Measurements from ENCODE around the gene SELENOS.

SELENOS gene

DNA sequence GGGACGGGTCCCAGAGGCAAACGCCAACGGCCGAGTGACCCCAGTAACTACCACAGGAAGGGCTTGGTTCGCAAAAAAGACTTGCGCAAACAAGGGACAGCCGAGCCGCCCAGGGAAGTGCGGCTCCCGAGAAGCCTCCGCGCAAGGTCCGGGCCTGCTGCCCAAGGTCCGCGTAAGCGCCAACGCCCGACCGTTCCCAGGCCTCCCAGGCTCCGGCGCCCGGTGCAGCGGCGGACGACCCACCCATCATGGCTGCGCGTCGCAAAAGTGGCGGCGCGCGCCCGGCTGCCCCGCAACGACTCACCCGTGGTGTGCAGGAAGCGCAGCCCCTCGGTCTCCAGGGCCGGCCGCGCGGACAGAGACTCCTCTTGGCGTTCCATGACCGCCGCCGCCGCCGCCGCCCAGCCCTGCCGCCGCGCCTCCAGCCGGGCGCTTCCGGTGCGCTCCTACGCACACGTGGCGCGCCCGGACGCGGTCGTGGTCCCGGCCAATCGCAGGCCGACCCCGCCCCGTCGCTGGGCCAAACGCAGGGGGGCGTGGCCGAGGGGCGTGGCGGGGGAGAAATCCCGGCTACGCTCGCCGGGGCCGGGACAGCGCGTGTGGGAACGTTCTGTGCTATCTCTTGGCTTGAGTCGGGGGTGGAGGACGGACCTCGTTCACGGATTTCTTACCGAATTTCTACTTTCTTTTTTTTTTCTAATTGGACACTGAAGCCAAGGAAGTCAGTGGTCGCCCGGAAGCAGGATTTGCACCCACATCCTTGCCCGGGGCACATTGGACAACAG, at the start of gene SELENOS:
Gene SELENOS, minus strand, starts transcription at position 448 of the 785 bp plus-strand sequence. Its CDS starts 68 bp downstream, at position 380.
- peak; percentile 89 for DNase-seq

- no peak for DNase-seq
These were observed 49.3 kb upstream of the SELENOS start for GRCh38 chr15:101326462-101327146.

- DNase-seq, result no peak
These were observed 48.7 kb upstream of the SELENOS start for GRCh38 chr15:101326026-101326315.

DNA sequence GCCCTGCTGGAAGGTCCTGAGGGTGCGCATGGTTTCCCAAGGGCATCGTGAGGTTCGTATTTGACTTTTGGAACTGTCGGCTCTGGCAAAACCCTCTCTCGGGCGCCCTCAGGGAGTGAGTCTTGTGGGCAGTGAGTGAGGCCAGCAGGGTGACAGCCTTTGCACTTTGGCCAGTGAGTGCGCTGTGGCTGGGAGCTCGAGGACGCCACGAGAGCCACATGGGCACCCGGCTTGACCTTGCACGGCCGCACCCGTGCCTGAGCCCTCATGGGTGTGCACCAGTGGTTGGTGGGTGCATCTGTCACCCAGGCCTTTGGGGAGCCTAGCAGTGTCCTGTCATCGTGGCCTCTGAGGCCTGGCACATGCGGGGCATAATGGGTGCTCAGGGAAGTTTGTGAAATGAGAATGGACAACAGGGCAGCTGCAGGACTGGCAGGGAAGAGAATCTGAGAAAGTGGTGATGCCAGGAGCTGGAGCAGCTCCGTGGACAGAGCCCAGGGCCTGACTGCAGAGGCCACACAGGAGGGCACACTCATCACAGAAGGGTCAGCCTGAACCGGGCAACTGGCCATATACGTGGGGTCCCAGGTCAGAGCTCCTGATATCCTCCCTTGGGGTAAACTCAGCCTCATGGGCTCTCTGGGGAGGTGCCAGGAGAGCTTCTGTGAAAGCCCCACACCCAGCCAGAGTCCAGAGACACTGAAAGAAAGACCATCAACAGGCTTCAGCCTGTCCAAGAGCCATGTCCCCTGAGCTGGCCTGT, 48.2 kb upstream of the SELENOS start:
- no peak for DNase-seq

GRCh38 chr15:101324524-101325177, 47.4 kb upstream of the SELENOS start:
- no peak for DNase-seq

DNA sequence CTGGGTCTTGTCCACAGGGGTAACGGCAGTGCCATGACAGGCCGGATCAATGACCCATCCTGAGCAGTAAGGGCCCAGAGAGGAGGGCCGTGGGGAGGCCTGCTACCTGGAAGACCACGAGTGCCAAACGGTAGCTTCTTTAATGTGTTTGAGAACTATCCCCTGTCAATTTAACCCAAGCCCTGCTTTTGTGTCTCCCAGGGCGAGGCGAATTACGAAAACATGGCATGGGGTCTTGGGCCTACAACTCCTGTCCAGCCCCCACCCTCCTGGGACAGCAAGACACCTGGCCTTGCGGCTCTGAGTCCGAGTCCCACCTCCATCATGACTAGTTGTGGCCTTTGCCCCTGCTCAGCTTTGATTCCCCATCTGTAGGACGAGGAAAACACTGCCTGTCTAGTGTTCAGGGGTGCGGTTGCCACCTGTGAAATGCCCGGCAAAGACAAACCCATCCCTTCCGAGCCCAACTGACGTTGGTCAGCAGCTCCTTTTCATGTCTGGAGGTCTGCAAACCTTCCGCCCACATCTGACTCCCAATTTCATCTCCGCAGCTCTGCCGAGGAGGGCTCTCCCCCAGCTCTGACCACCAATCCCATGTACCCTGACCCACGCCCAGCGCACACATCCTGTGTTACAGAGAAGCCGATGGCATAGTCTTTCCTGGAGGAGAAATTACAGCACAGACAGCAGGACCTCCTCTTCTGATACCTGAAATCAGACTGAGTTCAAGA, 46.7 kb upstream of the SELENOS start:
- no peak for DNase-seq

GRCh38 chr15:101322854-101323477, 45.7 kb upstream of the SELENOS start:
- DNase-seq, result no peak

GRCh38 chr15:101322016-101322695, 44.9 kb upstream of the SELENOS start:
- no peak for DNase-seq

DNA sequence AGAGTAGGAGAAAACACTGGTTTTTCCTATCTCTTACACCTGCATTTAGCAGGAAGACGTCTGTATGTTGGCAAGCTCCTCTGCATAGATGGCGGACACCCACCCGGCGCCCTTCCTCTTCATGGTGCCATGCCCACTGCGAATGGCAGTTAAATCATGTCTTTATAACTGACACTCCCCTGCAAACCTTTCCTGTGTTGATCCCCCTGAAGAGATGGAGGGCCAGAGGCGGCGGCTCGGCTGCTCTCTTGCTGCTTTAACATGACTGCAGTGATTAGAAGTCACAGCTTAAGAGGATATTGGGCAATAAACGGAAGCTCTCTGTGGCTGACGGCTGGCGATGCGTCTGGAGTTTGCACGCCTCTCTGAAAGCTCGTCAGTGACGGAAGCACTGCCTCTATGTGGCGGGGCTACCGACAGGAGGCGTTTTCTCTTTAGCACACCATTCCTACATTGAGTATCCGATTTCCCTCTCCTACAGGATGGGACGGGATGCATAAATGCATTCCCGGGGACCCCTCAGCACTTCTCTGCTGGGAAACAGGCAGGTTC, 43.3 kb upstream of the SELENOS start:
- DNase-seq, result no peak

DNA sequence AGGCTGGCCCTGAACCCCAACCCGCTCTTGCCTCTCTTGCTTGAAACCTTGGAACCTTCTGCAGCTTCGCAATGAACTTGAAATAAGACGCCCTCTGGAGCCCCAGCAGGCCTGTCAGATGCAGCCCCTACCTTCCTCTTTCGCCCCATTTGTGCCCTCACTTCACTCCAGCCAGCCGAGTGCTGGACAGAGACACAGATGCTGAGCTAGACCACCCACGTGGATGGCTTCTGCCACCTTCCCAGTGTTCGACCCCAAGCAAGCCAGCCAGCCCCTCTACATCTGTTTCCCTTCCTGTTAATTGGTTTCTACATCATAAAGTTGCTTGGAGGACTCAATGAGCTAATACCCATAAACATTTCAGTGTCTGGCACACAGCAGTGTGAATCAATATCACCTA, 41.6 kb upstream of the SELENOS start:
- DNase-seq, result no peak

- no peak for DNase-seq
These were observed 41.0 kb upstream of the SELENOS start for GRCh38 chr15:101318147-101318819.

GRCh38 chr15:101317336-101317872, 40.1 kb upstream of the SELENOS start:
- DNase-seq, result no peak

DNA sequence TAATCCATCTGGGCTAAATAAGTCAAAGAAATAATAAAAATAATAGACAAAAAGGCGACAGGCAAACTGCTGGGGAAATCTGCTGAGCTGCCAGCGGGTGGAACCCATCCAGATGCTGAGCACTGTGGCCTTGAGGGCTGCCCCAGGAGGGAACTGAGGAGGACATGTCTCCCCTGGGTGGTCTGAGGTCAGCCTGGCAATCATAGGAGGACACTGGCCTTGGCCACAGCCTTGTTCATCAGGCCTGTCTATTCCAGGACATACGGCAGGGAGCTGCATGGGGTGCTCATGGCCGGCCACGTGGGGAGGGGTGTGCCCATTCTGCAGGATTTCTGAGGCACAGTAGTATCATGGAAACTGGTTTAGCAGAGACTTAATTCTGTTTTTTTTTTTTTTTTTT, 39.2 kb upstream of the SELENOS start:
- DNase-seq, result no peak

GRCh38 chr15:101315736-101316135, 38.5 kb upstream of the SELENOS start:
- DNase-seq, result no peak

DNA sequence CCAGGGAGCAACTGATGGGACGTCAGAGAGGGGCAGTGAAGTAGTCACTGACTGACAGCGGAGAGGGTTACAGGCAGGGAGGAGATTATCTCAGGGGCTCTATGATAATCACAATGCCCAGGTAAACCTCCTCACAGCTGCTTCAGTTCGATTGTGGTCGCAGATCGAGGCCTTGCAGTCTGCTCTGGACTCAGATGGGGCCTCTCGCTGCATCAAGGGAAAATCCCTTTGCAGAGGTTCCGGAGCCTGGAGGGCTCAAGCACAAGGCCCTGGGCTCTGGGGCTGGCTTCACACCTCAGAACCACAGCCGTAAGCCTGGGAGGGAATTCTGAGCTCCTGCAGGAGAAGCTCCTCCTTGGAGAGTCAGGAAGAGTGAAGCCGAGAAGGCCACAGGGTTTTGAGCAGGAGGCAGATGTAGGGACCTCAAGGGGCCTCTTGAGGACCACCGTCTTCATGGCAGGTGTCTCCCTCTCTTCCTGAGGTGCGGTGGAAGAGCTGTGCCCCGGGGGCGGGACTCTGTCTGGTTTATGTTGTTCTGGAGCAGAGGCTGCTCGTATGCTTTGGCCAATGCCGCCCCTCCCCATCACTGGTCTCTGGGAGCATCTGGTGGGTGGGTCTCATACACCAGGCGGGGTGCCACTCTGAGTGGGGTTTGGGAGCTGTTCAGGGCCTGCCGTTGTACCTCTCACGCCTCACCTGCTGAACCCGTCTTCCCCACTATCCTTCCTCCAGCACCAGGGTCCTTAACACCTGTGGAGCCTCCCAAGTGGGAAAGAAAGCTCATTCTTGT, 37.2 kb upstream of the SELENOS start:
- DNase-seq, result no peak

DNA sequence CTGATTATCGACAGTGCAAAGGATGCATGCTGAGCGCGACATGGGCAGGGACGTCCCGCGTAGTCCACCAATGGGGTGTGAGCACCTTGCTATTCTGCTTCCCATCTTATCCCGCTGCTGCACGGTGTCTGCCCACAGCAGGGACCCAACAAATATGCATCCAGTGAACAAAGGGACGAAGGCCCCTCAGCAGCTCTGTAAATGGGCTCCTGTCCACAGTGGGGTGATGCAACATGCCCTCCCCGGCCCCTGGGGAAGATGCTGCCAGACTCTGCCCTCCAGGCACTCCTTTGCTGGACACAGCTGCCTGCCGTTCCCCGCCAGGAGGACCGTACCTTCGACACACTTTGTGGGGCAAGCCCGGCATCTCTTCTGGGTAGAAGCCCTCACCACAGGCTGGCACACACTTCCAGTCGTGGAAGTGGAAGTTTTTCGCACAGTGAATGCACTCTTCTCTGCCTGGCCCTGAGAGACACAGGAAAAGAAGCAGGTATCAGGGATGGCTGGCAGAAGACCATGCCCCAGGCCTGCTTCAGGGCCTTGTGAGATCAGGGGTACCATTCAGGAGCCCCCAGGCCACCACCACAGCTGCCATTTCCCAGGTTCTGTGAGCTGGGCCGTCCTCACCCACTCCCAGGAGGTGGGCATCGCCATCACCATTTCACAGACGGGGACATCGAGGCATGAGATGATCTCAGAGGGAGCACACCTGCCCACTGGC, 35.9 kb upstream of the SELENOS start:
- no peak for DNase-seq

DNA sequence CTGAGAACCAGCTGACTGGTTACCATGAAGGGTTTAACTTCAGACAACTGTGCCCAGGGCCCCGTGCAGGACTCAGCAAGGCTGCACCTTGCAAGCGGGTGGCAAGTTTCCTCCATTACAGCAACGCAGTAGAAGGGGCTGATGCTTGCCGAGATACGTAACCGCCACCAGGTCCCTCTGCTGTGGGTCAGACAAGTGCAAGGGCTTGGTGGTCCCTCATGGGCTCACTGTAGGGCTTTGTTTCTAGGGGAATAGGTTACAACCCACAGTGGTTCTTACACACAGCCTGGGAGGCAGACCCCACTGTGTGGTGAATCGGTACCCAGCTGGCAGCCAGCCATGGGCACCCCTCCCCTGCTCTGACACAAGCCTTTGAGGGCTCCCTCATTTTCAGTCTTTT, 33.2 kb upstream of the SELENOS start:
- DNase-seq, result no peak

- DNase-seq, result no peak
These were observed 32.8 kb upstream of the SELENOS start for GRCh38 chr15:101310161-101310480.

Measured in COR-L47 (cell line).